GM18499 (cell line): ENCODE results near the gene PTK7.
"Not testable (repeated sequence)": the region's sequence is repeated elsewhere in the genome, so short reads cannot be mapped to it uniquely, and the experiment has no call there.

ENCODE experiments used
- ATAC-seq: cut with Tn5 transposase; IDR thresholded peaks from one replicate; pipeline ENCODE4 v1.9.1; 2021; ENCODE audit warnings: moderate number of reproducible peaks; ENCODE audit not compliant: insufficient read depth, unreplicated experiment

The PTK7 gene

DNA sequence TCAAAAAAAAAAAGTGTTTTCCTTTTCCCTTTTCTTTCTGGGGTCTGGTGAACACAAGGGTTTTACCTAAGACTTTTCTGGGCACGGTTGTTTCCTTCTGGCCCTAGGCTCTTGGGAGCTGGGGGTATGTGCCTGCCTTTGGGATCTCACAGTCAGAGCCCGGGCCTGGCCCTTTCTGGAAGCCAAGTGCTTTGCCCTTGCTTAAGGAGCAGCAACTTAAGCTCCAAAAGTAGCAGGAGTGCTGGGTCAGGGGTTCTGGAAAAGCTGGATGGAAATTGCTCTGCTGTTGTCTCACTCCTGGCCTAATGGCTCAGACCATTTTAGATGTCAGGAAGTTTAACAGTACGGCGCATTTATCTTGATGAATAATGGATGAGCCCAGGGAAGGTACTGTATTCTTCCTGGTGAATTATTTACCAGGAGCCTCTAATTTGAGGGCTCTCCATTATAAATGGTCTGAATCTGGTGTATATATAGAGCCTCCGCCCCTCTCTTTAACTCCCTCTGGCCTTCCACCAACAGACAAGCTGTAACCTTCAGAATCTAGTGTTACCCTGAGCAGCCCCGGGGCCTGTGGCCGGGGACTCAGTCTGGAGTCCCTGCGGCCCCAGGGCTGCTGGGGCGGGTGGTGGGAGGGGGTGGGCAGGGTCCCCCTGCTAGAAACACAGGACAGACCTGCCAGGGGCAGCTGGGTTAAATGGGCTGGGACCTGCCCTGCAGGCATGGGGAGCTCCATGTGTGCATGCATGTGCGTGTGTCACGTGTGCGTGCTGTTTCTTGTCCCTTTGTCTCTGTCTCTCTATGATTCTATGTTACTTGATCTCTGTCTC lies 37.5 kb downstream of the PTK7 start:
- ATAC-seq, result no peak

DNA sequence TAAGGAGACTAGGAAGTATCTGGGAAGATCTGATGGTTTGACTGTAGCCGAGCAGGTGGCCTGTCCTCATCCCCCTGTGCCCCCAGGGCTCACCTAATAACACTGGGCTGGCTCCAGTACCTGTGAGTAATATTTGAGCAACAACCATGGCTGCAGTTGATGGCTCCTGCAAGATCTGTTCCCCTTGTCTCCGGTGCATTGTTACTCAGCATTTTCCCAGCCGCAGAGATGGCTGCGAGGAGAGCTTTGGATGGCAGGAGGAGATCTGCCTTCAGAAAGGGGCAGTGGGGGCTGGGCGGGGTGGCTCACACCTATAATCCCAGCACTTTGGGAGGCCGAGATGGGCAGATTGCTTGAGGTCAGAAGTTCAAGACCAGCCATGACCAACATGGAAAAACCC lies 39.3 kb downstream of the PTK7 start:
- no peak for ATAC-seq

DNA sequence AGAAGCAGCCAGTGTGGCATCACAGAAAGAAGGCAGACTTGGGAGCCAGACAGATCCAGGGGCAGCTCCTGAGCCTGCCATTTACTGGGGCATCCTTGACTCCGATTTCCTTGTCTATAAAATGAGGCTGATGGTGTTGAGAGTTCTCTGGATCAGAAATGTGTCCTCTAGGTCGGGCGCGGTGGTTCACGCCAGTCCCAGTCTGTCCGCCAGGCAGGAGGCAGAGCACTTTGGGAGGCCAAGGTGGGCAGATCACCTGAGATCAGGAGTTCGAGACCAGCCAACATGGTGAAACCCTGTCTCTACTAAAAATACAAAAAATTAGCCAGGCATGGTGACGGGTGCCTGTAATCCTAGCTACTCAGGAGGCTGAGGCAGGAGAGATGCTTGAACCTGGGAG lies 41.4 kb downstream of the PTK7 start:
- not testable (repeated sequence) for ATAC-seq

DNA sequence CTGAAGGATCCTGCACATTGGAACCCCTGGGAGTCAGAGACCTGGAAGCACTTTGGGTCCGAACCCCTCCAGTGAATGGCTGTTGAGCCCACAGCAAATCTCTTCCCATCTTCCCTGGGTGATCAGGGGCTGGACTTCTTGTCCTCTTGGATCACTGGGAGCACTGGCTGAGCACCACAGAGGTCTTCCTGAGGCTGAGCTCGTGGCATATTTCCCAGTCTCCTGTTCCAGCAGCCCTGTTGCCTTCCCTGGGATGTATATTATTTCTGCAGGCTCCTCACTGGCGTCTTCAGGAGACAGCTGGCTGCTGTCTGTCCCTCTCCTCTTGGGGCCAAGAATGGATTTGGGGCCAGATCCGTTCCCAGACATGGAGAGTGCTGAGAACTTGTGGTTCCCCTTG lies 43.4 kb downstream of the PTK7 start:
- no peak for ATAC-seq

DNA sequence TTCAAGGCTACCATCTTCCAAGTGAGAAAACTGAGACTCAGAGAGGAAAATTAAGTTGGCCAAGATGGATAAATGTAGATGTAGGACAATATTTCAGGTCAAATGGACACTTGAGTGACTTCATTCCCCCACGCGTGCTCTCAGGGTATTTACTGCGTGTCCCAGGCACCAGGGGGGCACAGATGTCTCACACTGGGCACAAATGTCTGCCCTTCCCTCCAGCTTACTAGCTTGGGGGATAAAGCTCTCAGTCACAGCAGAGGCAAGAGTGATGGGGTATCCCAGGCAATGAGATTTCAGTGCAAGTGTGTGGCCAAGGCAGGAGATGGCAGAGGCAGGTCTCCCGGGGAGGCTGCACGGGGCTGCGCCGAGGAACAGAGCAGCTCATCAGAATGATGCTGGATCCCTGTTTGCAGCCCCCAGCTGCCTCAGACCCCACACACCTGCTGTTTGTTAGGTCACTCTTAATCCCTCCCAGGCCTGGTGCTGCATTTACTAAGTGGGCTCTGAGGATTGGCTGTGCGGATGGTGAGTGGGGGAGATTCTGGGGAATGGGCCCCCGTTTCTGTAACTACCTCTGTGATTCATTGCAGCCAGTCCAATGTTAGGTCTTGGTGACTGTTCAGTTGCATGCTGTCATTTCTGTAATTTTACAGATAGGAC lies 44.1 kb downstream of the PTK7 start:
- no peak for ATAC-seq

DNA sequence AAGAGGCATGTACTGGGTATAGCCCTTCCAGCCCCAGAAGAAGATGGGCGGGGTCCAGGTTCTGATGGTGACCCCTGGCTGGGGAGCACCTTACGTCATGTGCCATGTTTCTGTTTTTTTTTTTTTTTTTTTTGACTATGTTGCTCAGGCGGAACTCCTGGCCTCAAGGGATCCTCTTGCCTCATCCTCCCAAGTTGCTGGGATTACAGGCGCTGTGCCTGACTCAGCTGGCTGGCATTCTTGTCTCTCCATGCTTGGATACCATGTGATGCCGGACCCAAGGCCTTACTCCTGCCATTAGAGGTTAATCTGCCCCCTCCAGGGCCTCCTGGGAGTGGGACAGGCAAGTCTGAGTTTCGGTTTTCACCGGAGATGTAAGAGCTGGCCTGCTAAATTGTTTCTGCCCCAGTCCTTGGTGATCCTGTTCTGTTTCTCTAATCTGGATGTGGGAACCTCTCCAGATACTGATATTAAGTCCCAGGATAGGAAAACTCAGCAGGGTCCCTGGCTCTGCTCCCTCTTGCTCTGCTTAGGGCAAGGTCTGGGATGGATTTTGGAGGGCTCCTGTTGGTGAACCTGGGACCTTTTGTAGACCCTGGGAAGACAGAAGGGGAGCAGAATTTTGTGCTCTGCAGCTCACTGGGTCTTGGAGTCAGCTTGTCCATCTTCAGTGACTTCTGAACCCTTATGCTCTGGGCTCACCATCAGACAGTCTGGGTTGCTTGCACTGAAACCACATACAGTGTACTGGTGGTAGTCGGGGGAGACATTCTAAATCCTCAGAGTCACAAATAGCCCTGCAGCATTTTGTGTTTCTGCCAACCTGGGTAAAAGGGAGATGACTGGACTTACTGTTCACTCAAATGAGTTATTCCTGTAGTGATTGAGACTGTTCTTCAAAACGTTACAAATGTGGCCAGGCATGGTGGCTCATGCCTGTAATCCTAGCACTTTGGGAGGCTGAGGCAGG lies 45.1 kb downstream of the PTK7 start:
- no peak for ATAC-seq

DNA sequence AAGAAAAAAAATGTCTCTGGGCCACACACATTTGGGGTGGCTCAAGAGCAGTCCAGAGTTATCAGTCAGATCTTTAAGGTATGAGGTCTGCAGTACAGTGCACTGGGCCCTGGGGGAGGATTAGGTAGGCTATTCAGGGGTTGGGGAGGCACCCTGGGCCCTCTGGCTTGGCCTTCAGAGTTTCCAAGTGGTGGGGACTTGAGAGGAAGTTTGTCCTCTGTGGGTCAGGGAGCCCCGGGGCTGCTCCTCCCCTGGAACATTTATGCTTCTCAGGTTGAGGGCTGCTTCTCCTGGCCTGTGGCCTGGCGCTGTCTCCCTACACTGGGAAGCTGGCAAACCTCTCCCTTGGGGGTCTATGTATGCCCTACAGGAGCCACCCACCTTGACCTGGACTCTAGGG lies 46.0 kb downstream of the PTK7 start:
- no peak for ATAC-seq

DNA sequence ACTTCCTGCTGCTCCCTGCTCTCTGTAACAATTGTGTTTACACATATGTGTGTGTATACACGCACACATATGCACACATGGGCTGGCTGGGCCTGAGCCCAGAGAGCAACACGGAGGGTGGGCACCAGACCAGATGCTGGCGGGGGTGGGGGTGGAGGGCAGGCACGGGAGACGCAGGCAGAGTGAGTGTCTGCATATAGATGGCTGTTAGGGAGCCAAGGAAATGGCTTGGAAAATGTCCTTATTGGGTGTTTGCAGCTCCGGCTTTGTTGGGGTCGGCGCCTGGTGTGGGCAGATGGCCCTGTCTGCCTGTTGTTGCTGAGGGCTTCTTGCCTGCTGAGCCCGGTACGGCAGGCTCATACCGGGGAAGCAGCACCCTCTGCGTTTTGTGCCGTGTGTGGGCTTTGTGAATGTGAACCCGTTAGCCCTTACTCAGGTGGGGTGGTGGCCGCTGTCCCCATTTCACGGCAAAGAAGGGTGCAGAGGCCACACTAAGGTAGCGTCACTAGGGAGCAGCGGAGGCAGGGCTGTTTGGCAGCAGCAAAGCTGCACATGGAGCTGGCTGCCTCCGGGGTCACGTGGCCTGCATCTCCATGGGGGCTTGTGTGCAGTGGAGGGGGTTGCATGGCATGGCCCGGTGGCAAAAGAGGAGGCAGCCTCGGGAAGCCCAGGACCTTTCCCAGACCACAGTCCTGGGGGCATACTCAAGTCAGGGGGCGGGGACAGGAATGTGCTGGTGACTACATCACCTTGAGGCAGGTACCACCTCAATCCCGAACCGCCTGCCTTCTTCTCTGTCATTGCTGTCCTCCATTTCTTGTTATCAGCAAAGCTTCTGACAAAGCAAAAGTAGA lies 47.6 kb downstream of the PTK7 start:
- ATAC-seq, result no peak

DNA sequence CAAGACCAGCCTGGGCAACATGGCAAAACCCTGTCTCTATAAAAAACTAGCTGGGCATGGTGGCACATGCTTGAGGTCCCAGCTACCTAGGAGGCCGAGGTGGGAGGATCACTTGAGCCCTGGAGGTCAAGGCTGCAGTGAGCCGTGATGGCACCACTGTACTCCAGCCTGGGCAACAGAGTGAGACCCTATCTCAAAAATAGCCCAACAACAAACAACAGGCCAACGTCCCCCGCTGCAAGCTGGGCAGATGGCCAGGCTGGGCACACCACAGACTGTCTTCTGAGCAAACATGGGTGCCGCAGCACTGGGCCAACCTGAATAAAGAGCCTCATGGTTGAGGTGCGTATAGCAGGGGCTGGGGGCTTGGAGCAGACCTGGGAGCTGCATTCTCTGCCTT lies 48.4 kb downstream of the PTK7 start:
- ATAC-seq, result no peak

DNA sequence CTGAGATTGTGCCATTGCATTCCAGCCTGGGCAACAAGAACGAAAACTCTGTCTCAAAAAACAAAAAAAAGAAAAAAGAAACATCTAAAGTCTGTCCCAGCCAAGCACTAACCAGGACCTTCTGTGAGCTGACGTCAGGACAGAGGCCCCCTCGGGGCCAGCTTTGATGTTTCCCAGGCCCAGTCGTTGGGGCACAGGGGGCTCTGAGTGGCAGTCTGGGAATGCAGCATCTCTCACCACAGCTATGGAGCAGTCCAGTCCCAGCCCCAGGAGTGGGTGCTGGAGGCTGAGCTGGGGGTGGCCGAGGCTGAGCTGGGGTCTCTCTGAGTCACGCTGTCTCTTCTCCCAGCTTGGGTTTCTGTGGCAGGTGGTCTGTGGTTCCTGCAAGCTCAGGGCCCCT lies 49.0 kb downstream of the PTK7 start:
- ATAC-seq, result no peak

DNA sequence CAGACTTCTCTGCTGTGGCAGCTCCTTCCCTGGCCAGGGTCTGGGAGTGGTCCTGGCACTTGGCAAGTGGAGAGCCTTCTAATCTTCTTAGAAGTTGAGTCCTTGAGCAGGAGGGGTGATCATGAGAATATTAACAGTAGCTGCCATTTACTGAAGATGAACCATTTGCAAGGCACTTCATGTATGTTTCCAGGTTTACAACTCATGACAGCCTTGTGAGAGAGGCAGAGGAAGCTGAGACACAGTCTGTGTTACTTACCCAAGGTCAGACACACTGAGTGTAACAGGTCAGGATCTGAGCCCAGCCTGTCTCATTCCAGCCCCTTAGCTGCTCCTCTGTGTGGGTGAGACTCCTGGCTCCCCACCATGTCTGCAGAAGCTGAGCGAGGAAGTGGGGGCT lies 49.4 kb downstream of the PTK7 start:
- no peak for ATAC-seq

DNA sequence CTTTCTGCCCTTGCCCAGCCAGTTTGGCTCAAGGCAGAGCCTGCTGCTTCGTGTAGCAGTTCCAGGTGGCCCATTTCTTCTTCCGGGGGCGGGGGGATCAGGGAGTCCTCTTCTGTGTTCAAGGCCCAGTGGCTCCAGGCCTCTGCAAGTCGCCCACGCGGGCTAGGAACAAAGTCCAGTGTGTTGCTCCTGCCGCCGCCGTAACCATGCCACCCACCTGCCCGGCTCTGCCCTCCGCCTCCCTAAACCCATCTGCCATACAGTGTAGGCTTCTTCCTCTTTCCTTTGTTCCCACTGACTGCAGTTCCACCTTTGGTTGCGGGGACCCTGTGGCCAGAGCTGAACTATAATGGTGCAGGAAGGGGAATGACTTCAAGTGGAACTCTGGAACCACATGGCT lies 51.1 kb downstream of the PTK7 start:
- ATAC-seq, result no peak

DNA sequence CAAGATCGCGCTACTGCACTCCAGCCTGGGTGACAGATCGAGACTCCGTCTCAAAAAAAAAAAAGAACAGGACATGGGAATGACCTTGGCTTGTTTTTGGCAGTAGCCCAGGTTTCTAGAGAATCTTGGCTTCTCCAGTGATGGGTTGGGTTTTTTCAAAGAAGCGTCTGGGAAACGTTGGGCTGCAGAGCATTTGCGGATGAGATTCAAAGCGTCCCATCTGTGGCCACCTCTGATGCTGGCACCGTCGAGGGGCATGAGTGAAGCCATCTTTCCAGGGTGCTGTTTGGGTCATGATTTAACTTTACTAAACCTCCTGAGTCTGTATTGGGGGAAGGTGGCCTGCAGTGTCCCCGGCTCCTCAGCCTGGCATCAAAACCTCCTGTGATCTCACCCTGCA lies 51.8 kb downstream of the PTK7 start:
- no peak for ATAC-seq

DNA sequence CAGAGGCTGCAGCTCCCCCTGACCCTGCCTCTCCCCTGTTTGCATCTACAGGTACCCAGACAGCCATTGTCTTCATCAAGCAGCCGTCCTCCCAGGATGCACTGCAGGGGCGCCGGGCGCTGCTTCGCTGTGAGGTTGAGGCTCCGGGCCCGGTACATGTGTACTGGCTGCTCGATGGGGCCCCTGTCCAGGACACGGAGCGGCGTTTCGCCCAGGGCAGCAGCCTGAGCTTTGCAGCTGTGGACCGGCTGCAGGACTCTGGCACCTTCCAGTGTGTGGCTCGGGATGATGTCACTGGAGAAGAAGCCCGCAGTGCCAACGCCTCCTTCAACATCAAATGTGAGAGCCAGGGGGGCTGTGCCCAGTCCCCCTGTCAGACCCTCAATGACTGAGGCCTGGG lies 52.8 kb downstream of the PTK7 start:
- no peak for ATAC-seq

DNA sequence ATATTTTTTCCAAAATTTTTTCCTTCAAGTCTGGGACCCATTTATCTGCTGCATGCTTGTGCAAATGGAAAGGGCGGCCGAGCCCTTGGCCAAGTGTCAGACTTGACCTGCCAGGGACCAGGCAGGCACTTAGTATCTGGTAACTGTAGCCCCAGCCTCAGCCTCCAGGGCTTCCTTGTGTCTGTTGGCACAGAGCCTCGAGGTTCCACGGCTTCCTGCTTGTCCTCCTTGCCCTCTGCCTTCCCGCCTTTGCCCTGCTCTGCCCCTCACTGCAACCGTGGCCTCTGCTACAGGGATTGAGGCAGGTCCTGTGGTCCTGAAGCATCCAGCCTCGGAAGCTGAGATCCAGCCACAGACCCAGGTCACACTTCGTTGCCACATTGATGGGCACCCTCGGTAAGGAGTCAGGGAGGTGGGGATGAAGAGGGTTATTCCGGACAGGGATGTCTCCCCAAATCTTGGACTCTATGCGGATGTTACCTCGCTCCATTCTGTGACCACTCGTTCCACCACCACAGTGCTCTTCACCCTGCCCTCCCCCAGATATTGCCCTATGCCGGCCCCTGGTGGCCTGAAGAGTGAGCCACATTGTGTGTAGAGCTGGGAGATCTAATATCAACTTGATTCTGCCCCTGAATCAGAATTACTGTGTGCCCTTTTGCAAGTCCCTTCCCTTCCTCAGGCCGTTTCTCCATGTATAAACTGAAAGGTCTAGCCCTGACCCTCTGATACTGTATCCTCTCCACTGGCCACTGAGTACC lies 53.5 kb downstream of the PTK7 start:
- no peak for ATAC-seq

DNA sequence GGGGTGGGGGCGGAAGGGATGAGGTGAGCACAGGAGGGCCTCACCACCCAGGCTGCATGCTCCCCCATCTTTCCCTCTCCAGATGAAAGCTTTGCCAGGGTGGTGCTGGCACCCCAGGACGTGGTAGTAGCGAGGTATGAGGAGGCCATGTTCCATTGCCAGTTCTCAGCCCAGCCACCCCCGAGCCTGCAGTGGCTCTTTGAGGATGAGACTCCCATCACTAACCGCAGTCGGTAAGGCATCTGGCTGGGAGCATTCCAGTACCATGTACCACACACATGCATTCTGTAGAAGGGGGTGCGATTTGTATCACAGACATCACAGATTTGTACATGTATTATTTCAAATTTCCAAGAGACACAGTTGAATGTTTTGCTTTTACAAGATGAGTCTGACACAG lies 54.3 kb downstream of the PTK7 start:
- no peak for ATAC-seq

DNA sequence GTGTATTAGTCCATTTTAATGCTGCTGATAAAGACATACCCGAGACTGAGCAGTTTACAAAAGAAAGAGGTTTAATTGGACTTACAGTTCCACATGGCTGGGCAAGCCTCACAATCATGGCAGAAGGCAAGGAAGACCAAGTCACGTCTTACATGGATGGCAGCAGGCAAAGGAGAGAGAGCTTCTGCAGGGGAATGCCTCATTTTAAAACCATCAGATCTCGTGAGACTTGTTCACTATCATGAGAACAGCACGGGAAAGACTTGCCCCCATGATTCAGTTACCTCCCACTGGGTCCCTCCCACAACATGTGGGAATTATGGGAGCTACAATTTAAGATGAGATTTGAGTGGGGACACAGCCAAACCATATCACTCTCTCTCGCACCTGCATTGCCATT lies 55.3 kb downstream of the PTK7 start:
- ATAC-seq, result not testable (repeated sequence)

DNA sequence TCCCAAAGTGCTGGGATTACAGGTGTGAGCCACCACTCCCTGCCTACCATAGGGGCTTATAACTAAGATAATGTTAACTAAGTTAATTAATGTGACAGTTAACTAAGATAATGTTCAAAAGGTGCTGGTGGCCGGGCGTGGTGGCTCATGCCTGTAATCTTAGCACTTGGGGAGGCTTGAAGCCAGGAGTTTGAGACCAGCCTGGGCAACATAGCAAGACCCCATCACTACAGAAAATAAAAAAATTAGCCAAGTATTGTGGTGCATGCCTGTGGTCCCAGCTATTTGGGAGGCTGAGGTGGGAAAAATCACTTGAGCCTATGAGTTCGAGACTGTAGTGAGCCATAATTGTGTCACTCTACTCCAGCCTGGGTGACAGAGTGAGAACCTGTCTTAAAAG lies 62.2 kb downstream of the PTK7 start:
- ATAC-seq, result no peak

DNA sequence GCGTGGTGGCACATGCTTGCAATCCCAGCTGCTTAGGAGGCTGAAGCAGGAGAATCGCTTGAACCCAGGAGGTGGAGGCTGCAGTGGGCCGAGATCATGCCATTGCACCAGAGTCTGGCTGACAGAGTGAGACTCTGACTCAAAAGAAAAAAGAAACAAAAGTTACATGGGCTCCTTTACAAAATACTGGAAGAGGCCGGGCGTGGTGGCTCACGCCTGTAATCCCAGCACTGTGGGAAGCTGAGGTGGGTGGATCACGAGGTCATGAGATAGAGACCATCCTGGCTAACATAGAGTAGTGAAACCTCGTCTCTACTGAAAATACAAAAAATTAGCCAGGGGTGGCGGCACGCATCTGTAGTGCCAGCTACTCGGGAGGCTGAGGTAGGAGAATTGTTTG lies 63.9 kb downstream of the PTK7 start:
- ATAC-seq, result not testable (repeated sequence)
